DOHH2 (cell line): ENCODE measurements around the gene CCDC87.
A peak's percentile ranks its signal among the peaks of the same experiment; 100 is the strongest.

Experiments used
- H3F3A ChIP-seq: fragments of 200-600 bp; sonication (generic), shearing (Covaris generic); 2 replicates; pipeline ENCODE4 v1.6.0; 2016; ENCODE audit warnings: antibody characterized with exemption, mild to moderate bottlenecking; ENCODE audit not compliant: control insufficient read depth, insufficient read depth
- H3K27ac ChIP-seq: fragments of 200-600 bp; sonication (generic); 2 replicates; pipeline ENCODE4 v1.5.1; 2014; ENCODE audit warnings: low read depth, mild to moderate bottlenecking, low read length, moderate library complexity
- H3K27me3 ChIP-seq: fragments of 200-600 bp; sonication (generic); 2 replicates; pipeline ENCODE4 v1.6.1; 2014; ENCODE audit warnings: mild to moderate bottlenecking, low read length, mixed read lengths; ENCODE audit not compliant: control insufficient read depth
- H3K36me3 ChIP-seq: fragments of 200-600 bp; sonication (generic); 2 replicates; pipeline ENCODE4 v1.6.1; 2014; ENCODE audit warnings: mild to moderate bottlenecking, low read length, moderate library complexity, mixed read lengths; ENCODE audit not compliant: control insufficient read depth
- H3K4me1 ChIP-seq: fragments of 200-600 bp; sonication (generic); 2 replicates; pipeline ENCODE4 v1.6.1; 2014; ENCODE audit warnings: mild to moderate bottlenecking, low read length, mixed read lengths; ENCODE audit not compliant: control insufficient read depth
- H3K4me2 ChIP-seq: fragments of 200-600 bp; sonication (generic); 2 replicates; pipeline ENCODE4 v1.6.0; 2014; ENCODE audit warnings: mild to moderate bottlenecking, low read length, moderate library complexity
- H3K4me3 ChIP-seq: fragments of 200-600 bp; sonication (generic); 2 replicates; pipeline ENCODE4 v1.5.1; 2014; ENCODE audit warnings: mild to moderate bottlenecking, low read length, mixed read lengths
- H3K79me2 ChIP-seq: fragments of 200-600 bp; sonication (generic); 2 replicates; pipeline ENCODE4 v1.6.1; 2014; ENCODE audit warnings: mild to moderate bottlenecking, low read length, mixed read lengths; ENCODE audit not compliant: control insufficient read depth
- H3K9me2 ChIP-seq: fragments of 200-600 bp; sonication (generic); replicated peaks from 2 replicates; pipeline ENCODE4 v1.6.1; 2014; ENCODE audit warnings: mild to moderate bottlenecking, low read length, mixed read lengths; ENCODE audit not compliant: control insufficient read depth
- H3K9me3 ChIP-seq: fragments of 200-600 bp; sonication (generic); 2 replicates; pipeline ENCODE4 v1.6.1; 2014; ENCODE audit warnings: antibody characterized with exemption, low read length, mixed read lengths; ENCODE audit not compliant: control insufficient read depth, insufficient read depth
- H4K20me1 ChIP-seq: fragments of 200-600 bp; sonication (generic); 2 replicates; pipeline ENCODE4 v1.6.0; 2014; ENCODE audit warnings: low read depth, mild to moderate bottlenecking, antibody characterized with exemption, low read length, moderate library complexity; ENCODE audit not compliant: control insufficient read depth, insufficient read depth
- CTCF ChIP-seq: fragments of 200-600 bp; sonication (generic); IDR thresholded peaks from one replicate; pipeline ENCODE4 v1.5.1; 2014; ENCODE audit warnings: antibody characterized with exemption, mild to moderate bottlenecking, low read depth, low read length; ENCODE audit not compliant: poor library complexity, severe bottlenecking
- EZH2phosphoT487 ChIP-seq: fragments of 200-600 bp; sonication (generic); IDR thresholded peaks from 2 replicates; pipeline ENCODE4 v1.6.1; 2017; ENCODE audit warnings: borderline replicate concordance, mild to moderate bottlenecking, antibody characterized with exemption, low read length, moderate library complexity, mixed read lengths

Gene CCDC87

GRCh38 chr11:66600631-66601233, 7.9 kb upstream of the CCDC87 start:
- H3K27ac ChIP-seq = no peak overlapping the region
- TF ChIP-seq EZH2phosphoT487 = no peak
- no peak for TF ChIP-seq CTCF
- H3K79me2 ChIP-seq = peaks cover 3% of the 10 kb centered on the region
- peaks cover 21% of the 10 kb centered on the region for H3K4me1 ChIP-seq
- H3K4me3 ChIP-seq = peak overlapping the region; percentile 8; the same call in 1 of the 2 replicates
- no peaks in the 10 kb centered on the region for H3F3A ChIP-seq
- H3K27me3 ChIP-seq = no peaks in the 10 kb centered on the region
- no peaks in the 10 kb centered on the region for H3K9me3 ChIP-seq
- peak overlapping the region; percentile 37 for H3K4me2 ChIP-seq
- no peaks in the 10 kb centered on the region for H3K9me2 ChIP-seq
- H3K36me3 ChIP-seq = peaks cover 21% of the 10 kb centered on the region
- H4K20me1 ChIP-seq = no peaks in the 10 kb centered on the region

GRCh38 chr11:66600219-66600618, 7.4 kb upstream of the CCDC87 start:
- no peaks in the 10 kb centered on the region for H3F3A ChIP-seq
- peak overlapping the region; percentile 37 for H3K4me2 ChIP-seq
- peaks cover 26% of the 10 kb centered on the region for H3K4me1 ChIP-seq
- H3K27me3 ChIP-seq = no peaks in the 10 kb centered on the region
- H3K9me2 ChIP-seq = no peaks in the 10 kb centered on the region
- H3K27ac ChIP-seq = no peak overlapping the region; the same call in 1 of the 2 replicates
- peak overlapping the region; percentile 8; the same call in 1 of the 2 replicates for H3K4me3 ChIP-seq
- H3K9me3 ChIP-seq = no peaks in the 10 kb centered on the region
- H4K20me1 ChIP-seq = no peaks in the 10 kb centered on the region
- peaks cover 6% of the 10 kb centered on the region for H3K79me2 ChIP-seq
- TF ChIP-seq EZH2phosphoT487 (no peak), CTCF (no peak)
- H3K36me3 ChIP-seq = peaks cover 21% of the 10 kb centered on the region

- Histone ChIP-seq H3K79me2 (peaks cover 10% of the 10 kb centered on the region), H3K36me3 (peaks cover 21% of the 10 kb centered on the region), H3K4me2 (no peak overlapping the region), H3K4me1 (peaks cover 31% of the 10 kb centered on the region), H3K4me3 (no peak overlapping the region), H3K9me3 (no peaks in the 10 kb centered on the region), H3K27me3 (no peaks in the 10 kb centered on the region), H3K9me2 (no peaks in the 10 kb centered on the region), H4K20me1 (no peaks in the 10 kb centered on the region), H3F3A (no peaks in the 10 kb centered on the region), H3K27ac (no peak overlapping the region)
- no peak for TF ChIP-seq EZH2phosphoT487
- TF ChIP-seq CTCF = no peak
These were observed 6.1 kb upstream of the CCDC87 start for GRCh38 chr11:66598993-66599392.
